Psoas muscle (tissue), 8 donors: Measurements from ENCODE around the gene TRIM8. TPM values are rescaled to one million over a fixed set of nuclear protein-coding genes. Genes with fewer than 3 reads are reported as not detected.

ENCODE experiments used
- ATAC-seq, 4 donors: fragments of 200-7000 bp; cut with Tn5 transposase; one replicate each; pipeline ENCODE4 v1.9.1; 2020; ENCODE audit warnings: moderate library complexity in 3 of 4, mild to moderate bottlenecking in 2 of 4
- DNase-seq, 2 donors: peaks; one replicate each; pipeline ENCODE4 v3.0.0-alpha.2; 2020
- H3K27ac ChIP-seq: fragments of 200-600 bp; one replicate; pipeline ENCODE4 v1.8.0; 2022
- H3K27me3 ChIP-seq, 3 donors: fragments of 200-600 bp in 1 of 3; one replicate each; pipeline versions ENCODE4 v1.6.1 to v1.8.0; 2013 to 2022; ENCODE audit warnings: low read length in 2 of 3, mild to moderate bottlenecking in 2 of 3, moderate library complexity in 1 of 3; ENCODE audit not compliant: insufficient read depth in 3 of 3
- H3K36me3 ChIP-seq, 2 donors: fragments of 200-600 bp in 1 of 2; one replicate each; pipeline versions ENCODE4 v1.6.1 to v1.8.0; 2013 to 2022; ENCODE audit warnings: low read depth in 1 of 2, mild to moderate bottlenecking in 1 of 2, moderate library complexity in 1 of 2; ENCODE audit not compliant: insufficient read depth in 1 of 2
- H3K4me1 ChIP-seq: fragments of 200-600 bp; one replicate; pipeline ENCODE4 v1.8.0; 2022
- H3K4me3 ChIP-seq: fragments of 200-600 bp; one replicate; pipeline ENCODE4 v1.8.0; 2022; ENCODE audit warnings: mild to moderate bottlenecking
- H3K9me3 ChIP-seq: fragments of 200-600 bp; one replicate; pipeline ENCODE4 v1.8.0; 2022
- WGBS, 3 donors: extraction: QIAGEN DNeasy Blood & Tissue Kit; methylation state at CpG; one replicate each; pipeline versions ENCODE4 v1.1.6 to v1.1.7; 2013; 5-methylcytosine and 5-hydroxymethylcytosine counted together
- intact Hi-C, 2 donors: fragments of 100-400 bp; cut with DNase I; formaldehyde crosslinking; loops; one replicate each; pipeline versions ENCODE4 v1.11.0 to v1.14.2; 2022
- polyA plus RNA-seq, 3 donors: library from polyadenylated mRNA; stranded (reverse); fragments of 200-250 nt; gene quantifications; one replicate each; pipeline ENCODE4 v1.2.3, GENCODE V29; 2013
- total RNA-seq, 4 donors: library from RNA; stranded (reverse); fragmentation: NEBNext Ultra II Directional in 2 of 4; extraction: Animal tissue kit (Norgen Biotek cat#: 25700) in 2 of 4; gene quantifications; one replicate each; pipeline versions ENCODE4 v1.2.1 to v1.2.4, GENCODE V29; 2021 to 2023
- TF ChIP-seq, protein P1 (sequence below): fragments of 200-600 bp; IDR thresholded peaks from one replicate; pipeline ENCODE4 v1.8.0; 2022; ENCODE audit warnings: antibody characterized with exemption
- donor health status: healthy with polysubstance abuse.
- donor health status: DM: no; HTN: no; CAD: no; lungs with moderate emphysema.
- donor health status: Bipolar disorder and iron deficiency.
- donor health status: healthy.
- donor health status: DM: yes; HTN: yes; CAD: no.
- donor health status: DM: no; HTN: no; CAD: no.
- donor health status: DM: no; HTN: no; CAD: no.
- donor health status: DM: yes; HTN: yes; CAD: no.

Gene TRIM8
- total and polyA plus RNA-seq, 7 donors, result 57.6 to 166 (median 97.2) TPM

GRCh38 chr10:102632394-102633111 is 11.7 kb upstream of the TRIM8 start:
- intact Hi-C loops, result no loop called here

DNA sequence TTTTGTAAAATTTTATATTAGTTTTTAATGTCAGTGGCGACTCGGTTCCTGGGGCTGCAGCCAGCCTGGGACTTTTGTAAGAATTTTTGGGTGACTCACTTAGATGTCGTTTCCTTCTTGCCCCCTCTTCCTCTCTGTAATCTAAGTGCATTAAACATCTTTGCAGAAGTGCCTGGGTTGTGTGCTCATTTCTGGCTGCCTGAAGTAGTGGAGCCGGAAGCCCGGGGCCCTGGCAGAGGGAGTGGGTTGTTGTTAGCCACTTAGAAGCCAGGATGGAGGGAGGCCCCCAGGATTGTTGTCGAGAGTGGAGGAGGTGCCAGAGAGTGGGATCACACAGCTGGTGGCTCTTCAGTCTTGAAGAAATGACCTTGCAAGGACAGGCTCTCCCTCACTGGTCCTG is 11.0 kb upstream of the TRIM8 start:
- ATAC-seq (peak in 3 of 4 donors; percentile 14 to 31 (median 22)), DNase-seq (peak; percentile 55 to 59)
- Histone ChIP-seq H3K9me3 (no peaks in the 10 kb centered on the region), H3K27ac (peak overlapping the region; percentile 85), H3K4me1 (peaks cover 42% of the 10 kb centered on the region), H3K27me3 (no peaks in the 10 kb centered on the region), H3K36me3 (no peaks in the 10 kb centered on the region), H3K4me3 (peak overlapping the region; percentile 18)
- intact Hi-C loops, result no loop called here
- TF ChIP-seq, protein P1, sequence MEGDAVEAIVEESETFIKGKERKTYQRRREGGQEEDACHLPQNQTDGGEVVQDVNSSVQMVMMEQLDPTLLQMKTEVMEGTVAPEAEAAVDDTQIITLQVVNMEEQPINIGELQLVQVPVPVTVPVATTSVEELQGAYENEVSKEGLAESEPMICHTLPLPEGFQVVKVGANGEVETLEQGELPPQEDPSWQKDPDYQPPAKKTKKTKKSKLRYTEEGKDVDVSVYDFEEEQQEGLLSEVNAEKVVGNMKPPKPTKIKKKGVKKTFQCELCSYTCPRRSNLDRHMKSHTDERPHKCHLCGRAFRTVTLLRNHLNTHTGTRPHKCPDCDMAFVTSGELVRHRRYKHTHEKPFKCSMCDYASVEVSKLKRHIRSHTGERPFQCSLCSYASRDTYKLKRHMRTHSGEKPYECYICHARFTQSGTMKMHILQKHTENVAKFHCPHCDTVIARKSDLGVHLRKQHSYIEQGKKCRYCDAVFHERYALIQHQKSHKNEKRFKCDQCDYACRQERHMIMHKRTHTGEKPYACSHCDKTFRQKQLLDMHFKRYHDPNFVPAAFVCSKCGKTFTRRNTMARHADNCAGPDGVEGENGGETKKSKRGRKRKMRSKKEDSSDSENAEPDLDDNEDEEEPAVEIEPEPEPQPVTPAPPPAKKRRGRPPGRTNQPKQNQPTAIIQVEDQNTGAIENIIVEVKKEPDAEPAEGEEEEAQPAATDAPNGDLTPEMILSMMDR, result no peak
- WGBS, 3 donors, result 5 to 18% (median 14%) methylated on average over 6 of the region's 6 CpGs

More at GRCh38 chr10:102632394-102633111, 11.7 kb upstream of the TRIM8 start:
- ATAC-seq (peak; percentile 53 to 78 (median 66)), DNase-seq (peak; percentile 30 to 68)
- TF ChIP-seq, protein P1, result no peak
- Histone ChIP-seq H3K4me1 (peaks cover 50% of the 10 kb centered on the region), H3K9me3 (no peaks in the 10 kb centered on the region), H3K4me3 (peak overlapping the region; percentile 18), H3K27me3 (no peaks in the 10 kb centered on the region), H3K36me3 (no peaks in the 10 kb centered on the region), H3K27ac (peak overlapping the region; percentile 85)
- WGBS, 3 donors, result 24 to 28% (median 26%) methylated on average over 5 of the region's 5 CpGs

GRCh38 chr10:102633848-102634247 is 10.4 kb upstream of the TRIM8 start:
- Histone ChIP-seq H3K4me1 (peaks cover 37% of the 10 kb centered on the region), H3K36me3 (no peaks in the 10 kb centered on the region), H3K4me3 (no peak overlapping the region), H3K27ac (peak overlapping the region; percentile 85), H3K27me3 (no peaks in the 10 kb centered on the region), H3K9me3 (no peaks in the 10 kb centered on the region)
- DNase-seq (peak; percentile 6 to 29), ATAC-seq (peak in 1 of 4 donors; percentile 6)
- 57 to 64% (median 60%) methylated on average over 5 of the region's 5 CpGs for WGBS, 3 donors
- intact Hi-C loops, result no loop called here
- TF ChIP-seq, protein P1, result no peak

DNA sequence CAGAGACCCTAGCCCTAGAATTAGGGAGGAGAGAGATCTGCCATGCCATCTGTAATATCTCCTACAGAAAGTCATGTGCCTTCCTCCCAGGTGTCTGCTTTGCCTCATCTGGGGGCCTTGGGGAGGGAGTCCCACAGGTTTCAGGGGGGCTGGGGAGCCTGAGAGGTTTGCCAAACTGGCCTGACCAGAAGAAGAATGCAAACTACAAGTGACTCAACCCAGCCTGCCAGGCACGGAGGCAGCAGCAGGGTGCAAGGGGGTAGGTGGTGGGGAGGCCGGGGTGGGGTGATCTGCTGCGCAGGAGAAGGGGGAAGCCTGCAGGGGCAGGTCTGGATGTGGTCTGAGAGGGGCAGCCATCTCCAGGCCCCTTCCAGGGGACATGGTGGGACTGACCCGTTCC is 9.6 kb upstream of the TRIM8 start:
- TF ChIP-seq, protein P1, result no peak
- DNase-seq (peak; percentile 9 to 28), ATAC-seq (no peak)
- H3K36me3 ChIP-seq, result no peaks in the 10 kb centered on the region
- intact Hi-C loops, result no loop called here
- H3K27me3 ChIP-seq, result no peaks in the 10 kb centered on the region
- H3K27ac ChIP-seq, result peak overlapping the region; percentile 85
- no peaks in the 10 kb centered on the region for H3K9me3 ChIP-seq
- H3K4me1 ChIP-seq, result peaks cover 31% of the 10 kb centered on the region
- 69 to 70% (median 70%) methylated on average over 3 to 4 of the region's 4 CpGs for WGBS, 3 donors
- no peak overlapping the region for H3K4me3 ChIP-seq
